Measurements from ENCODE around the gene RAI1.

RAI1 gene

DNA sequence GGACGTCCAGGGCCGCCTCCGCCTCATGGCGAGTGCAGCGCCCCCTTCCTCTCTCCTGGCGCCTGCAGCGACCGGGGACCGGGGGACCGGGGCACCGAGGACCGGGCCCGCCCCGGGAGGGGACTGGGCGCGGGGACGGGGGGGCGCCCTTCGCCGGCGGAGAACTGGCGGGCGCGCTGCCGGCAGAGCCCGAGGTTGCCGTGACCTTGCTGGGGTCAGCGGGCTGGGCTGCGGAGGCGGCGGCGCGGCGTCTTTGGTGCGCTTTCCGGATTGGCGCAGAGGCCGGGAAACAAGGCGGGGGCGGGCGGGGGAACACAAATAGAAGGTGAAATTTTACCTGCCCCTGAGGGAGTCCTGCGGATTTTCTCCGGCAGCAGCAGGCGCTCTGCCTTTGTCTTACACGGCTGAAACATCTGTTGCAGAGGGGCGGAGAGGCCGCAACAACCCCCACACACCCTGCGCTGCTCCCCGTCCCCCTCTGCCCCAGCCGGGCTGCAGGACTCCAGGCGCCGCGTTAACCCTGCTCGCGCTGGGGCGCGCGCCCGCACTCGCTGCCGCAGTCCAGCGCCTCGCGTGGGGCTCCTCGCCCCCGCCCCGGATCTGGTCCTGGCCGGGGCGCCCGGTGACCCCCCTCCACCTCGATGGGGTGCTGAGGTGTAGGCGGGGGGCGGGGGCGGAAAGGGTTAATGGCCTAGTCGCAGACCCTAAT lies 102.0 kb downstream of the RAI1 start:
- H3K4me3 ChIP-seq (ENCODE audit: low read depth, low read length), result peak overlapping the region; percentile 47
- TF ChIP-seq, protein P1, sequence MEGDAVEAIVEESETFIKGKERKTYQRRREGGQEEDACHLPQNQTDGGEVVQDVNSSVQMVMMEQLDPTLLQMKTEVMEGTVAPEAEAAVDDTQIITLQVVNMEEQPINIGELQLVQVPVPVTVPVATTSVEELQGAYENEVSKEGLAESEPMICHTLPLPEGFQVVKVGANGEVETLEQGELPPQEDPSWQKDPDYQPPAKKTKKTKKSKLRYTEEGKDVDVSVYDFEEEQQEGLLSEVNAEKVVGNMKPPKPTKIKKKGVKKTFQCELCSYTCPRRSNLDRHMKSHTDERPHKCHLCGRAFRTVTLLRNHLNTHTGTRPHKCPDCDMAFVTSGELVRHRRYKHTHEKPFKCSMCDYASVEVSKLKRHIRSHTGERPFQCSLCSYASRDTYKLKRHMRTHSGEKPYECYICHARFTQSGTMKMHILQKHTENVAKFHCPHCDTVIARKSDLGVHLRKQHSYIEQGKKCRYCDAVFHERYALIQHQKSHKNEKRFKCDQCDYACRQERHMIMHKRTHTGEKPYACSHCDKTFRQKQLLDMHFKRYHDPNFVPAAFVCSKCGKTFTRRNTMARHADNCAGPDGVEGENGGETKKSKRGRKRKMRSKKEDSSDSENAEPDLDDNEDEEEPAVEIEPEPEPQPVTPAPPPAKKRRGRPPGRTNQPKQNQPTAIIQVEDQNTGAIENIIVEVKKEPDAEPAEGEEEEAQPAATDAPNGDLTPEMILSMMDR (IDR thresholded peaks at IDR 0.05; ENCODE audit: low read depth, low read length), result no peak

DNA sequence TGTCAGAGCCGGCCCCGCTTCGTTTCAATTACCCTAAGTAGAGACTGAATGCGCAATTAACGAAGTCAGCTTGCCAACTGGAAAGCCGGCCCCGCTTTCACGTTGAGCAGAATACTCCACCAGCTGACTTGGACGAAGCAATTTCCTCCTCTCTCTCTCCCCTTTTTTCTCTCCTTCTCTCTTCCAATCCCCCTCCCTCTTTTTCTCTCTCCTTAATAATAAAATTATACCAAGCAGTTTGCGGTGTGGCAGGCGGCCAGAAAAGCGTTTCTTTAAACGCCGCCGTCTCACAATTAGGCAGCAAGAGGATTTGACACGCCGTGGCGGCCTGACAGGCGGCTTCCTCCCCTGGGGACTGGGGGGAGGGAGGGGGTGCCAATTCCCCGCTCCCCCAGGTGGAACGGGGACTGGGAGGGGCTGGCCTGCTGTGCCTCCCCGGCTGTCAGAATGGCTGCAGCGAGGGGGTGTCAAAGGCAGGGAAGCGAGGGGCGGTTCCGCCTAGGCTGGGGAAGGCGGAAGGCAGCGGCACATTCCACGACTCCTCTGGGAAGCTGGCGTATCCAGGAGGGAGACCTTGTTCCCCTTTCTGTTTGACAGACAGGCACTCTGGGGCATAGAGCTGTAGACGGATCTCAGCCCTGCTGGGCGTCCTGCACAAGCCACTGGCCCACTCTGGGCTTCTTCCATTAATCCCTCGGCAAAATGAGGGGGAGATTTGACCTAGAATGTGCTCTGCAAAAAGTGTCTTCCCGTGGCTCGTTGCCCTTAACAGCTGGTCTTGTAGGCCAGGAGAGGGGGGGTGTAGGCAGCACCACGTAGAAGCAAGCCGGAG lies 102.8 kb downstream of the RAI1 start:
- no peak overlapping the region for H3K4me3 ChIP-seq (ENCODE audit: low read depth, low read length)
- TF ChIP-seq, protein P1 (IDR thresholded peaks at IDR 0.05; ENCODE audit: low read depth, low read length), result no peak

DNA sequence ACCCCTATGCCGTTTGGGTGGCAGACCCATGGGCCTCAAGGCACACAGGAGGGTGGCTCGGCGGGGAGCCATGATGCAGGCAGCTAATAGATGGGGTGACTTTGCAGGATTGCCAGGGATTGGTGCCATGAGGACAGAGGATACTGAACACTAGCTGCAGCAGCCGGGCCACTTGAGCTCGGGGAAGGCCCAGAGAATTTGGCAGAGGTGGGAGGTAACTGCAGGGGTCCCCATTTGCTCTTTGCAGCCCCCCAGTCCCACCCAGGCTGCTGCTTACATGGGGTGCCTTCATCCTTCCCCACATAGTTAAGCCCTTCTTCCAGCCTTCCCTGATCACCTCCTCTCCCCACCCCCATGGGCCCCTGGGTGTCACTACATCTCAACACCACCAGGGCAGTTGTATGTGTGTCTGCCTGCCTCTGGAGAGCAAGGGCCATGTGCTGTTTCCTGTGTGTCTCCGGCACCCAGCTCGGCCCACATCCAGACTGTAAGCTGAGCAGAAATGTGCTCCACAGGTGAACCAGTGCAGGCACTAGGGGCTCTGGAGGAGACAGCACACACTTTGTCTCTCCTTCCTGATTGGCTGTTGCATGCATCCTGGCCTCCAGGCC lies 103.5 kb downstream of the RAI1 start:
- no peak overlapping the region for H3K4me3 ChIP-seq (ENCODE audit: low read depth, low read length)
- TF ChIP-seq, protein P1 (IDR thresholded peaks at IDR 0.05; ENCODE audit: low read depth, low read length), result peak; percentile 22; the same call in 1 of the 2 replicates

DNA sequence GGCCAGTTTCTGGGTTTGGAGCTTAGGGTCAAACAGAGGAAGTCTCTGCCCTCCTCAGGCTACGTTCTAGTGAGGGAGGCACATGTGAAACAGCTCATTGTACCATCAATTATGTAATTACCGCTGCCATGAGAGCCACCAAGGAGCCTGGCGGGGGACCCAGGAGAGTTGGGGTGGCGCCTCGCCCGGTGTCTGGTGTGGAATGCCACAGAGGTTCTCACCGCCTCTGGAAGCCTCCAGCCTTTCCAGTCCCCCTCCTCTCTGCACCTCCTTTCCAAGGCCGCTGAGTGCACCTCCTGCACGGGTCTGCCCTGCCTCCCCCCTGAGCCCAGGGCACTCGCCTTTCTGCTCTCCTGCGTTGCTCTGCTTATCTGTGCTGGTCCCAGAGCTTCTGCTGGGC lies 104.1 kb downstream of the RAI1 start:
- TF ChIP-seq, protein P1 (IDR thresholded peaks at IDR 0.05; ENCODE audit: low read depth, low read length), result no peak
- no peak overlapping the region for H3K4me3 ChIP-seq (ENCODE audit: low read depth, low read length)

DNA sequence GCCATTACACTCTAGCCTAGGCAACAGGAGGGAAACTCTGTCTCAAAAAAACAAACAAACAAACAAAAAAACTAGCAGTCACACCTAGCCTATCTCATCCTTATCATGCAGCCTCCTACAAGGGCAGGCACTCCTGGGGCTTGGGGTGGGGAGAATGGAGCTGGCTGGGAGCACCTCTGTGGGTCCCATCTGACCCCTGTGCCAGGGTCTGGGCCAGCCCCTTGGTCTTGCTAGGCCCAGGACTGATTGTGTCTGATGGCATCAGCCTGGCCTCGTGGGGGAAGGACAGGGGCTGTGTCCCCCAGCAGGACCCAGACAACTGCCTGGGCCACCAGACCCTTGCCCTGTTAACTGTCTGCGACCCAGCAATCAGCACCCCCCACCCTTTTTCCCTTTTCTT lies 105.7 kb downstream of the RAI1 start:
- TF ChIP-seq, protein P1 (IDR thresholded peaks at IDR 0.05; ENCODE audit: low read depth, low read length), result no peak
- no peak overlapping the region for H3K4me3 ChIP-seq (ENCODE audit: low read depth, low read length)

DNA sequence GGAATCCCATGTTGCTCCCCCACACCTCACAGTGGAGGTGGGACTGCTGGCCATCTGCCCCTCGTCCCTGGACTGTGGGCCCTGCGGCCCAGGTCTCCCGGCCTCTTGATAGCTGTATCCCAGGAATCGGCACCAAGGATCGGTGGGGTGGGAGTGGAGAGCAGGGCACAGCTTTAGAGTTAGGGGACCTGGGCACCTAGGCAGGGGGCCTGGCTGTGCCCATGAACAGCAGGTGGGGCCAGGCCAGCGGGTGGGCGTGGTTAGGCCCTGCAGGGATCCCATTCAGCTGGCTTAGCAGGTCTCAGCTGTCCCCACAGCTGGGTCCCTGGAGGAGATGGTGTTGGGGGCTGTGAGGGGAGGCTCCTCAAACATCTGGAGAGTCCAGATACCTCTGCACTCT lies 106.3 kb downstream of the RAI1 start:
- TF ChIP-seq, protein P1 (IDR thresholded peaks at IDR 0.05; ENCODE audit: low read depth, low read length), result no peak
- no peak overlapping the region for H3K4me3 ChIP-seq (ENCODE audit: low read depth, low read length)

DNA sequence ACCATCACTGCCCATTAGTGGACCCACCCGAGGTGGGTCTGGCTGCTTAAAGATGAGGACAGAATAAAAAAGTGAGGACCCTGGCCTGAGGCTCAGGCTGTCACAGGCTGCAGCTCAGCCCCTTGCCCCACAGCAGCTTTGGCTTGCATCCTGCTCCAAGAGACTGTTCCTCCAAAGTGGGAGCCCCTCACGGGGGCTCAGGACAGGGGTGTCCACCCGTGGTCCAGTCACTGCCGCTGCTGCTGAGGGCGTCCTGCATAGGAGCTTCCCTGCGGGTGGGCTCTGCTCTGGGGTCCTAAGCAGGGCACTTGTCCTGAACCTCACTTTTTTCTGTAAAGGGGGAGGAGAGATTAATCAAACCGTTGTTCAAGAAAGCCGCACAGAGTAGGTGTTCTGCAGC lies 107.7 kb downstream of the RAI1 start:
- TF ChIP-seq, protein P1 (IDR thresholded peaks at IDR 0.05; ENCODE audit: low read depth, low read length), result no peak
- no peak overlapping the region for H3K4me3 ChIP-seq (ENCODE audit: low read depth, low read length)
